PC-9 (cell line): ENCODE results near the gene GPX4. TPM values are rescaled to one million over a fixed set of nuclear protein-coding genes. Genes with fewer than 3 reads are reported as not detected.

ENCODE experiments used
- BruUV-seq: library from RNA; stranded (reverse); fragments of 400-500 nt; replicated peaks from 2 replicates; lab custom pipeline; 2021; lab: Mats Ljungman, UMichigan
- CTCF ChIA-PET: fragments of 300-600 bp; sonication (Branson Sonifier 250); formaldehyde crosslinking; loops from one replicate; lab custom pipeline; 2022; ENCODE audit warnings: antibody characterized with exemption; lab: Charles Lee
- POLR2A ChIA-PET: fragments of 300-600 bp; sonication (Branson Sonifier 250); formaldehyde crosslinking; loops from one replicate; lab custom pipeline; 2022; ENCODE audit warnings: antibody characterized with exemption; ENCODE audit not compliant: unreplicated experiment; lab: Charles Lee
- DNase-seq, 2 experiments: peaks; one replicate each; pipeline versions ENCODE4 v3.0.0 to v3.0.0-alpha.2; 2015 to 2022; ENCODE audit warnings: mixed read lengths in 1 of 2
- H2AFZ ChIP-seq: fragments of 200-600 bp; sonication (generic); 2 replicates; pipeline ENCODE4 v1.8.1; 2017; ENCODE audit warnings: antibody characterized with exemption
- H3F3A ChIP-seq: fragments of 200-600 bp; sonication (generic); 2 replicates; pipeline ENCODE4 v1.8.1; 2017; ENCODE audit warnings: antibody characterized with exemption, mild to moderate bottlenecking, low read depth; ENCODE audit not compliant: insufficient read depth
- H3K27ac ChIP-seq: fragments of 200-600 bp; sonication (generic); 2 replicates; pipeline ENCODE4 v1.6.1; 2016; ENCODE audit warnings: mixed run types
- H3K27me3 ChIP-seq: fragments of 200-600 bp; sonication (generic); 2 replicates; pipeline ENCODE4 v1.6.1; 2016; ENCODE audit warnings: low read depth, mixed run types; ENCODE audit not compliant: insufficient read depth
- H3K36me3 ChIP-seq: fragments of 200-600 bp; sonication (generic); 2 replicates; pipeline ENCODE4 v1.6.1; 2016; ENCODE audit warnings: low read depth, mixed run types
- H3K4me1 ChIP-seq: fragments of 200-600 bp; sonication (generic); replicated peaks from 2 replicates; pipeline ENCODE4 v1.6.1; 2016; ENCODE audit warnings: mixed run types; ENCODE audit not compliant: insufficient read depth
- H3K4me2 ChIP-seq: fragments of 200-600 bp; sonication (generic); 2 replicates; pipeline ENCODE4 v1.6.1; 2017; ENCODE audit warnings: mixed run types
- H3K4me3 ChIP-seq: fragments of 200-600 bp; sonication (generic); 2 replicates; pipeline ENCODE4 v1.6.1; 2016; ENCODE audit warnings: mixed run types
- H3K79me2 ChIP-seq: fragments of 200-600 bp; sonication (generic); 2 replicates; pipeline ENCODE4 v1.6.1; 2017; ENCODE audit warnings: low read depth, mixed run types
- H3K9me2 ChIP-seq: fragments of 200-600 bp; sonication (generic); 2 replicates; pipeline ENCODE4 v1.8.1; 2017; ENCODE audit warnings: mild to moderate bottlenecking; ENCODE audit not compliant: insufficient read depth
- H3K9me3 ChIP-seq: fragments of 200-600 bp; sonication (generic); 2 replicates; pipeline ENCODE4 v1.8.1; 2016; ENCODE audit warnings: low read depth; ENCODE audit not compliant: insufficient read depth
- H4K20me1 ChIP-seq: fragments of 200-600 bp; sonication (generic); 2 replicates; pipeline ENCODE4 v1.8.1; 2017; ENCODE audit not compliant: insufficient read depth
- CTCF ChIP-seq: fragments of 200-600 bp; sonication (generic); conservative IDR thresholded peaks from 2 replicates; pipeline ENCODE4 v1.6.1; 2017; ENCODE audit warnings: mixed run types, antibody characterized with exemption, mild to moderate bottlenecking, moderate library complexity
- EZH2 ChIP-seq: fragments of 200-600 bp; sonication (generic); IDR thresholded peaks from 2 replicates; pipeline ENCODE4 v1.8.0; 2017; ENCODE audit warnings: antibody characterized with exemption, low read depth
- intact Hi-C: fragments of 100-400 bp; cut with micrococcal nuclease; formaldehyde crosslinking; loops from one replicate; pipeline ENCODE4 v1.10.0; 2022; ENCODE audit not compliant: unreplicated experiment
- total RNA-seq: library from RNA; stranded (reverse); gene quantifications from 2 replicates; pipeline ENCODE4 v1.2.3, GENCODE V29; 2021

Gene GPX4
- total RNA-seq, 1 experiment from 2014 or later = 465 TPM

- intact Hi-C loops = no loop called here
- no TSS peak for BruUV-seq
- no peaks in the 10 kb centered on the region for H3K9me2 ChIP-seq
- peak overlapping the region; percentile 96 for H3K4me3 ChIP-seq
- H3K9me3 ChIP-seq = no peaks in the 10 kb centered on the region
- no peak overlapping the region for H3K27ac ChIP-seq
- no peak overlapping the region for H2AFZ ChIP-seq
- H3K4me1 ChIP-seq = peaks cover 23% of the 10 kb centered on the region
- H3K4me2 ChIP-seq = peak overlapping the region; percentile 97
- H4K20me1 ChIP-seq = peaks cover 20% of the 10 kb centered on the region
- H3K79me2 ChIP-seq = peaks cover 32% of the 10 kb centered on the region
- CTCF ChIA-PET = interaction anchor here (0.7 kb wide), 1 partner anchor 12 kb away, joined by 3 read pairs; no protein-coding TSS in a partner anchor
- no peaks in the 10 kb centered on the region for H3K27me3 ChIP-seq
- H3F3A ChIP-seq = peaks cover 20% of the 10 kb centered on the region
- POLR2A ChIA-PET = interaction anchor here (0.5 to 0.6 kb wide), 2 partner anchors 17 to 58 kb away, joined by 3 to 5 read pairs; no protein-coding TSS in a partner anchor
- H3K36me3 ChIP-seq = peaks cover 3% of the 10 kb centered on the region; the same call in 1 of the 2 replicates
- TF ChIP-seq EZH2 (no peak), CTCF (no peak)
- no peak for DNase-seq
Measured at GRCh38 chr19:1093811-1094553, 9.8 kb upstream of the GPX4 start.

- BruUV-seq = TSS peak; percentile 43
- peak overlapping the region; percentile 97 for H3K4me2 ChIP-seq
- POLR2A ChIA-PET = interaction anchor here (0.5 to 0.6 kb wide), 2 partner anchors 17 to 57 kb away, joined by 3 to 5 read pairs; no protein-coding TSS in a partner anchor
- H4K20me1 ChIP-seq = peaks cover 20% of the 10 kb centered on the region
- no peak overlapping the region for H2AFZ ChIP-seq
- H3K9me3 ChIP-seq = peaks cover under 1% of the 10 kb centered on the region; the same call in 1 of the 2 replicates
- peak overlapping the region; percentile 96 for H3K4me3 ChIP-seq
- intact Hi-C loops = no loop called here
- H3K36me3 ChIP-seq = no peaks in the 10 kb centered on the region; the same call in 1 of the 2 replicates
- CTCF ChIA-PET = interaction anchor here (0.7 kb wide), 1 partner anchor 13 kb away, joined by 3 read pairs; no protein-coding TSS in a partner anchor
- no peak overlapping the region for H3K27ac ChIP-seq
- no peak for TF ChIP-seq CTCF
- no peak for TF ChIP-seq EZH2
- no peaks in the 10 kb centered on the region for H3K27me3 ChIP-seq
- H3K9me2 ChIP-seq = no peaks in the 10 kb centered on the region
- peaks cover 29% of the 10 kb centered on the region for H3K4me1 ChIP-seq
- peaks cover 32% of the 10 kb centered on the region for H3K79me2 ChIP-seq
- DNase-seq = no peak
- peaks cover 26% of the 10 kb centered on the region for H3F3A ChIP-seq
Measured at GRCh38 chr19:1094655-1094977, 9.2 kb upstream of the GPX4 start.

- CTCF ChIA-PET = interaction anchor here (0.7 kb wide), 1 partner anchor 14 kb away, joined by 3 read pairs; no protein-coding TSS in a partner anchor
- DNase-seq = peak; percentile 90 to 97
- H3K4me2 ChIP-seq = peak within 1 kb of the TSS; percentile 97
- no peaks in the 10 kb centered on the region; the same call in 1 of the 2 replicates for H3K36me3 ChIP-seq
- no peak within 1 kb of the TSS for H3K27ac ChIP-seq
- no peak within 1 kb of the TSS for H2AFZ ChIP-seq
- no TSS peak for BruUV-seq
- peaks cover 35% of the 10 kb centered on the region for H3K4me1 ChIP-seq
- intact Hi-C loops = loop anchor here (5.0 kb wide), 1 partner anchor 37 kb away; no protein-coding TSS in a partner anchor
- peaks cover 31% of the 10 kb centered on the region for H3F3A ChIP-seq
- POLR2A ChIA-PET = no interaction called here
- no peaks in the 10 kb centered on the region for H3K27me3 ChIP-seq
- H4K20me1 ChIP-seq = peaks cover 20% of the 10 kb centered on the region
- peaks cover 32% of the 10 kb centered on the region for H3K79me2 ChIP-seq
- TF ChIP-seq CTCF (no peak), EZH2 (no peak)
- no peaks in the 10 kb centered on the region for H3K9me2 ChIP-seq
- peak within 1 kb of the TSS; percentile 96 for H3K4me3 ChIP-seq
- peaks cover 6% of the 10 kb centered on the region; the same call in 1 of the 2 replicates for H3K9me3 ChIP-seq
Measured at GRCh38 chr19:1094978-1095701, 8.7 kb upstream of the GPX4 start, which contains the start of gene POLR2E. TSS of gene POLR2E (minus strand) at chr19:1095375. CDS start at chr19:1095315, 60 bp downstream.
